ENCODE results near the gene TM2D1. TPM values are rescaled to one million over a fixed set of nuclear protein-coding genes. Genes with fewer than 3 reads are reported as not detected.

TM2D1 gene
- total and polyA plus RNA-seq, 9 of the 15 experiments (the other 6 are each of a cell fraction or from before 2014, with no cell fraction given): 24.5 to 65.2 (median 47.7) TPM

- TF ChIP-seq RBM34 (IDR thresholded peaks at IDR 0.05; ENCODE audit: borderline replicate concordance, insufficient read depth, low read length) (no peak), CAMTA2 (CRISPR knock-in tag; conservative IDR thresholded peaks at IDR 0.05) (no peak), MAFK (IDR thresholded peaks at IDR 0.05; ENCODE audit: low read length) (no peak), ATF4 (CRISPR knock-in tag; IDR thresholded peaks at IDR 0.05) (no peak), ZC3H4 (CRISPR knock-in tag; IDR thresholded peaks at IDR 0.05; ENCODE audit: borderline replicate concordance) (no peak), EHMT2 (IDR thresholded peaks at IDR 0.05) (0 out of 2 replicates have a peak, but pooled peaks have one; percentile 14), NR3C1 (CRISPR knock-in tag; IDR thresholded peaks at IDR 0.05) (no peak), SMAD2 (IDR thresholded peaks at IDR 0.05; ENCODE audit: low read depth, low read length) (no peak), ZNF282 (CRISPR knock-in tag; IDR thresholded peaks at IDR 0.05) (no peak), SAP30 (IDR thresholded peaks at IDR 0.05; ENCODE audit: borderline replicate concordance, insufficient read depth, low read depth, low read length, poor library complexity, severe bottlenecking) (peak; percentile 47), C11orf30 (IDR thresholded peaks at IDR 0.05; ENCODE audit: low read depth) (peak; percentile 73), ZNF76 (CRISPR knock-in tag; IDR thresholded peaks at IDR 0.05; ENCODE audit: borderline replicate concordance) (no peak), ZNF224 (CRISPR knock-in tag; IDR thresholded peaks at IDR 0.05) (peak; percentile 60; the same call in 1 of the 2 replicates), ZNF561 (CRISPR knock-in tag; conservative IDR thresholded peaks at IDR 0.05) (no peak), SAFB2 (IDR thresholded peaks at IDR 0.05; ENCODE audit: borderline replicate concordance, low read depth, low read length, severe bottlenecking) (no peak), CEBPZ (IDR thresholded peaks at IDR 0.05; ENCODE audit: borderline replicate concordance, low read depth, low read length) (no peak), ZNF347 (CRISPR knock-in tag; IDR thresholded peaks at IDR 0.05; ENCODE audit: low read depth) (no peak), NFATC3 (IDR thresholded peaks at IDR 0.05) (no peak), SPI1 (IDR thresholded peaks at IDR 0.05; ENCODE audit: borderline replicate concordance, low read depth, low read length) (peak; percentile 97), HDAC6 (IDR thresholded peaks at IDR 0.05; ENCODE audit: low read depth, low read length) (no peak)
- TF ChIP-seq, protein P1, sequence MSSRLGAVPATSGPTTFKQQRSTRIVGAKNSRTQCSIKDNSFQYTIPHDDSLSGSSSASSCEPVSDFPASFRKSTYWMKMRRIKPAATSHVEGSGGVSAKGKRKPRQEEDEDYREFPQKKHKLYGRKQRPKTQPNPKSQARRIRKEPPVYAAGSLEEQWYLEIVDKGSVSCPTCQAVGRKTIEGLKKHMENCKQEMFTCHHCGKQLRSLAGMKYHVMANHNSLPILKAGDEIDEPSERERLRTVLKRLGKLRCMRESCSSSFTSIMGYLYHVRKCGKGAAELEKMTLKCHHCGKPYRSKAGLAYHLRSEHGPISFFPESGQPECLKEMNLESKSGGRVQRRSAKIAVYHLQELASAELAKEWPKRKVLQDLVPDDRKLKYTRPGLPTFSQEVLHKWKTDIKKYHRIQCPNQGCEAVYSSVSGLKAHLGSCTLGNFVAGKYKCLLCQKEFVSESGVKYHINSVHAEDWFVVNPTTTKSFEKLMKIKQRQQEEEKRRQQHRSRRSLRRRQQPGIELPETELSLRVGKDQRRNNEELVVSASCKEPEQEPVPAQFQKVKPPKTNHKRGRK (tag; IDR thresholded peaks at IDR 0.05): no peak
- TF ChIP-seq, protein P2, sequence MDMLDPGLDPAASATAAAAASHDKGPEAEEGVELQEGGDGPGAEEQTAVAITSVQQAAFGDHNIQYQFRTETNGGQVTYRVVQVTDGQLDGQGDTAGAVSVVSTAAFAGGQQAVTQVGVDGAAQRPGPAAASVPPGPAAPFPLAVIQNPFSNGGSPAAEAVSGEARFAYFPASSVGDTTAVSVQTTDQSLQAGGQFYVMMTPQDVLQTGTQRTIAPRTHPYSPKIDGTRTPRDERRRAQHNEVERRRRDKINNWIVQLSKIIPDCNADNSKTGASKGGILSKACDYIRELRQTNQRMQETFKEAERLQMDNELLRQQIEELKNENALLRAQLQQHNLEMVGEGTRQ (CRISPR knock-in tag; IDR thresholded peaks at IDR 0.05): no peak
Measured at GRCh38 chr1:61724813-61725694, at the start of gene TM2D1 (continued).

All from K562 (cell line).